T-helper 2 cell treated with Interferon-gamma antibody and Interleukin-4, amounts not matched to agents 5 μg/mL and 100 μg/mL, for 36 hours (primary cell): ENCODE data around the gene TXNDC2.

ENCODE experiments used
- DNase-seq: peaks from one replicate; pipeline ENCODE4 v3.0.0; 2021; ENCODE audit warnings: low spot score
- H3K27ac Mint-ChIP-seq: one replicate; pipeline ENCODE4 v1.8.0; 2021; ENCODE audit warnings: mild to moderate bottlenecking, mixed read lengths
- H3K27me3 Mint-ChIP-seq: one replicate; pipeline ENCODE4 v1.8.0; 2021; ENCODE audit warnings: low read depth, mixed read lengths
- H3K36me3 Mint-ChIP-seq: one replicate; pipeline ENCODE4 v1.8.0; 2021; ENCODE audit warnings: low read depth, mixed read lengths
- H3K4me1 Mint-ChIP-seq: one replicate; pipeline ENCODE4 v1.8.0; 2021; ENCODE audit warnings: low read depth, mixed read lengths
- H3K4me3 Mint-ChIP-seq: one replicate; pipeline ENCODE4 v1.8.0; 2022; ENCODE audit warnings: mild to moderate bottlenecking, moderate library complexity, mixed read lengths
- H3K9me3 Mint-ChIP-seq: one replicate; pipeline ENCODE4 v1.8.0; 2021; ENCODE audit warnings: mixed read lengths

The TXNDC2 gene

GRCh38 chr18:9930299-9930884, 44.6 kb downstream of the TXNDC2 start:
- Mint-ChIP-seq H3K4me1 (peaks cover 37% of the 10 kb centered on the region), H3K4me3 (no peak overlapping the region)

DNA sequence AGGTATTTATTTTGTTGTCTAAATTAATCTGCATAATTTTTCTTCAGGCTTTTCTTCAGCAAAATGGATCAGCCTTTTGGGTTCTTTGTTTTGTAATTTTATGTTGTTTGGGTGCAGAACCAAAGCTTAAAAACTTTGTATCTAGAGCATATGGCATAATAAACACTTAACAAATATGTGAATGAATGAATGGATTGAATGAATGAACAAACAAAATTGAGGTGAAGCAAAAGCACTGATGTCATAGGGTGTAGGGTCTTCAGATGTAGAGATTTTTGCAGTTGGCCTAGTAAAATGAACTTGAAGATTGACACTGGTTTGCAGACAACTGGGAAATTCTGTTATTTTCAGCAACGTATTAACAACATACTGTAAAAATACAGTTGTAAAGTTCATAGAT, 45.4 kb downstream of the TXNDC2 start:
- Mint-ChIP-seq H3K27me3 (no peaks in the 10 kb centered on the region), H3K4me3 (no peak overlapping the region), H3K9me3 (no peaks in the 10 kb centered on the region), H3K27ac (no peak overlapping the region), H3K36me3 (peaks cover 24% of the 10 kb centered on the region), H3K4me1 (peaks cover 37% of the 10 kb centered on the region)
- DNase-seq = no peak

More at GRCh38 chr18:9930299-9930884, 44.6 kb downstream of the TXNDC2 start:
- DNase-seq = no peak
- H3K27ac Mint-ChIP-seq = no peak overlapping the region
- no peaks in the 10 kb centered on the region for H3K27me3 Mint-ChIP-seq
- peaks cover 24% of the 10 kb centered on the region for H3K36me3 Mint-ChIP-seq
- H3K9me3 Mint-ChIP-seq = no peaks in the 10 kb centered on the region

GRCh38 chr18:9931678-9932077, 45.9 kb downstream of the TXNDC2 start:
- peaks cover 26% of the 10 kb centered on the region for H3K36me3 Mint-ChIP-seq
- no peaks in the 10 kb centered on the region for H3K9me3 Mint-ChIP-seq
- no peak for DNase-seq
- H3K4me3 Mint-ChIP-seq = no peak overlapping the region
- no peaks in the 10 kb centered on the region for H3K27me3 Mint-ChIP-seq
- H3K4me1 Mint-ChIP-seq = peaks cover 31% of the 10 kb centered on the region
- H3K27ac Mint-ChIP-seq = no peak overlapping the region

DNA sequence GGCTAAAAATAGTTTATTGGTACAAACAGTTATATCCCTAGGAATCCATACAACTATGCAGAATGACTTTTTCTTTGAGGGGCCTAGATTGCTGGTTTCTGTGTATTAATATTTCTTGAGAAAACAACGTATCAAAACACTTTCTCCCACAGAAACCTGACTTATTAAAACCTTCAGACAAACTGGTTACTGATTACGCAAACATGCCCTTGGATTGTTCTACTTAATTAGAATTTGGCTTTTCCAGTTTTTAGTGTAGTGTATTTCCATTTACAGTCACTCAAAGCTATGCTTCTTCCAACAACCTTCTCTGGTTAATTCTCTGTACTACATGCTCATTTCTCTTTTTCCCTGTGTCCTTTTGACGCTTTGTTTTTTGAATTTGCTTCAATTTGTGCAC, 48.1 kb downstream of the TXNDC2 start:
- H3K27ac Mint-ChIP-seq = no peak overlapping the region
- peaks cover 15% of the 10 kb centered on the region for H3K4me1 Mint-ChIP-seq

GRCh38 chr18:9934274-9934673, 48.5 kb downstream of the TXNDC2 start:
- Mint-ChIP-seq H3K27me3 (no peaks in the 10 kb centered on the region), H3K4me1 (peaks cover 12% of the 10 kb centered on the region), H3K36me3 (peaks cover 35% of the 10 kb centered on the region), H3K9me3 (no peaks in the 10 kb centered on the region), H3K27ac (no peak overlapping the region), H3K4me3 (no peak overlapping the region)
- no peak for DNase-seq

More for the DNA sequence above, 48.1 kb downstream of the TXNDC2 start:
- Mint-ChIP-seq H3K27me3 (no peaks in the 10 kb centered on the region), H3K36me3 (peaks cover 34% of the 10 kb centered on the region), H3K9me3 (no peaks in the 10 kb centered on the region), H3K4me3 (no peak overlapping the region)
- no peak for DNase-seq
